Pancreas (tissue), 10 donors: Measurements from ENCODE around the gene GABPA. TPM values are rescaled to one million over a fixed set of nuclear protein-coding genes. Genes with fewer than 3 reads are reported as not detected.
"Not testable (repeated sequence)": the region's sequence is repeated elsewhere in the genome, so short reads cannot be mapped to it uniquely, and the experiment has no call there.

Experiments used
- ATAC-seq, 4 donors: fragments of 200-7000 bp; cut with Tn5 transposase; one replicate each; pipeline versions ENCODE4 v1.8.0 to v1.9.1; 2020; ENCODE audit warnings: mild to moderate bottlenecking in 4 of 4, moderate library complexity in 4 of 4
- DNase-seq, 6 donors: peaks; one replicate each; pipeline ENCODE4 v3.0.0-alpha.2; 2020
- FAIRE-seq: peaks from 2 replicates; lab custom pipeline; 2012; peaks lifted over from hg19 to GRCh38; lab: Jason Lieb, UNC
- H3K27ac ChIP-seq, 4 donors: fragments of 200-600 bp; sonication (generic); 1 replicate in 3 of 4; 2 replicates in 1 of 4; pipeline versions ENCODE4 v1.5.0 to v1.8.0; 2020
- H3K27me3 ChIP-seq, 4 donors: fragments of 200-600 bp; one replicate each; pipeline ENCODE4 v1.8.0; 2021
- H3K36me3 ChIP-seq, 3 donors: fragments of 200-600 bp; sonication (generic) in 1 of 3; one replicate each; pipeline versions ENCODE4 v1.5.0 to v1.8.0; 2020 to 2021
- H3K4me1 ChIP-seq, 3 donors: fragments of 200-600 bp; one replicate each; pipeline ENCODE4 v1.8.0; 2021
- H3K4me3 ChIP-seq, 4 donors: fragments of 200-600 bp; sonication (generic) in 2 of 4; one replicate each; pipeline versions ENCODE4 v1.5.0 to v1.8.0; 2020 to 2021
- H3K9me3 ChIP-seq, 4 donors: fragments of 200-600 bp; one replicate each; pipeline ENCODE4 v1.8.0; 2021
- CTCF ChIP-seq, 4 donors: fragments of 200-600 bp; sonication (generic) in 3 of 4; IDR thresholded peaks; one replicate each; pipeline versions ENCODE4 v1.5.0 to v1.8.0; 2021; ENCODE audit warnings: antibody characterized with exemption in 4 of 4
- WGBS, 2 donors: extraction: QIAGEN DNeasy Blood & Tissue Kit; methylation state at CpG; one replicate each; pipeline ENCODE4 v1.1.7; 2013; 5-methylcytosine and 5-hydroxymethylcytosine counted together
- intact Hi-C, 3 donors: fragments of 100-400 bp; cut with DNase I; formaldehyde crosslinking; loops; one replicate each; pipeline versions ENCODE4 v1.11.1 to v1.14.2; 2022
- polyA plus RNA-seq, 2 donors: library from polyadenylated mRNA; stranded (reverse); fragments of 200-250 nt; gene quantifications; one replicate each; pipeline ENCODE4 v1.2.3, GENCODE V29; 2013
- total RNA-seq, 6 donors: library from RNA; stranded (reverse); fragmentation: NEBNext Ultra II Directional in 4 of 6; extraction: Animal tissue kit (Norgen Biotek cat#: 25700) in 4 of 6; gene quantifications; one replicate each; pipeline versions ENCODE4 v1.2.1 to v1.2.4, GENCODE V29; 2021 to 2023
- donor health status: healthy with polysubstance abuse.
- donor health status: DM: no; HTN: no; CAD: no; lungs with moderate emphysema.
- donor health status: DM: no; HTN: no; CAD: no.
- donor health status: control.
- donor health status: control.
- donor health status: Bipolar disorder and iron deficiency.
- donor health status: DM: yes; HTN: yes; CAD: no.
- donor health status: DM: no; HTN: no; CAD: no.
- donor health status: DM: no; HTN: no; CAD: no.
- donor health status: DM: yes; HTN: yes; CAD: no.

The GABPA gene
- total and polyA plus RNA-seq, 8 donors: 3.7 to 14.7 (median 8.0) TPM

GRCh38 chr21:25709684-25710265 is 25.0 kb upstream of the GABPA start:
- FAIRE-seq (no peak), ATAC-seq (no peak), DNase-seq (no peak)
- Histone ChIP-seq H3K27me3 (no peaks in the 10 kb centered on the region), H3K9me3 (no peaks in the 10 kb centered on the region), H3K4me1 (no peaks in the 10 kb centered on the region), H3K36me3 (no peaks in the 10 kb centered on the region), H3K4me3 (no peak overlapping the region), H3K27ac (no peak overlapping the region)
- intact Hi-C loops: loop anchor here in 2 of 3 donors (5.0 to 10.0 kb wide), 2 partner anchors 95 to 97 kb away; no protein-coding TSS in a partner anchor
- TF ChIP-seq CTCF (IDR thresholded peaks at IDR 0.05): no peak
- WGBS, 2 donors: 62 to 74% methylated on average over 5 of the region's 5 CpGs

- no peak overlapping the region for H3K27ac ChIP-seq
- 68 to 80% methylated on average over 5 of the region's 5 CpGs for WGBS, 2 donors
- H3K4me1 ChIP-seq: no peaks in the 10 kb centered on the region
- H3K27me3 ChIP-seq: no peaks in the 10 kb centered on the region
- H3K9me3 ChIP-seq: no peaks in the 10 kb centered on the region
- DNase-seq: no peak
- no peaks in the 10 kb centered on the region for H3K36me3 ChIP-seq
- ATAC-seq: no peak
- H3K4me3 ChIP-seq: no peak overlapping the region
- TF ChIP-seq CTCF (IDR thresholded peaks at IDR 0.05): no peak
- FAIRE-seq: no peak
- intact Hi-C loops: loop anchor here in 1 of 3 donors (10.0 kb wide), 1 partner anchor 96 kb away; no protein-coding TSS in a partner anchor
Measured at GRCh38 chr21:25710550-25710949, 24.2 kb upstream of the GABPA start.

- H3K4me1 ChIP-seq, H3K36me3 ChIP-seq, H3K9me3 ChIP-seq, ATAC-seq, H3K4me3 ChIP-seq, DNase-seq, H3K27ac ChIP-seq, H3K27me3 ChIP-seq, FAIRE-seq: not testable (repeated sequence)
- intact Hi-C loops: loop anchor here in 1 of 3 donors (10.0 kb wide), 1 partner anchor 99 kb away; no protein-coding TSS in a partner anchor
- WGBS, 2 donors: 97 to 98% methylated on average over 10 of the region's 10 CpGs
Measured at GRCh38 chr21:25714066-25714465, 20.7 kb upstream of the GABPA start.

GRCh38 chr21:25717491-25718147 is 17.2 kb upstream of the GABPA start:
- no peak for TF ChIP-seq CTCF (IDR thresholded peaks at IDR 0.05)
- intact Hi-C loops: loop anchor here in 1 of 3 donors (10.0 kb wide), 1 partner anchor 103 kb away; no protein-coding TSS in a partner anchor
- Histone ChIP-seq H3K4me3 (no peak overlapping the region), H3K9me3 (no peaks in the 10 kb centered on the region), H3K27ac (no peak overlapping the region), H3K36me3 (no peaks in the 10 kb centered on the region), H3K27me3 (no peaks in the 10 kb centered on the region), H3K4me1 (no peaks in the 10 kb centered on the region)
- FAIRE-seq (no peak), DNase-seq (no peak), ATAC-seq (peak in 1 of 4 donors; percentile 26)
- WGBS, 2 donors: 90 to 94% methylated on average over 5 of the region's 5 CpGs

GRCh38 chr21:25721987-25722386 is 12.8 kb upstream of the GABPA start:
- H3K9me3 ChIP-seq: no peaks in the 10 kb centered on the region
- DNase-seq: no peak
- no peak overlapping the region for H3K27ac ChIP-seq
- TF ChIP-seq CTCF (IDR thresholded peaks at IDR 0.05): no peak
- H3K27me3 ChIP-seq: no peaks in the 10 kb centered on the region
- ATAC-seq: no peak
- peaks cover 0 to 21% (median 17%) of the 10 kb centered on the region in 3 donors for H3K36me3 ChIP-seq
- WGBS, 2 donors: 86 to 91% methylated on average over 3 of the region's 3 CpGs
- H3K4me3 ChIP-seq: no peak overlapping the region
- FAIRE-seq: no peak
- intact Hi-C loops: no loop called here
- H3K4me1 ChIP-seq: no peaks in the 10 kb centered on the region
